B cell (primary cell): ENCODE measurements around the gene CAMTA1. TPM values are rescaled to one million over a fixed set of nuclear protein-coding genes. Genes with fewer than 3 reads are reported as not detected.

Experiments used
- ATAC-seq: fragments of 200-7000 bp; cut with Tn5 transposase; one replicate; pipeline ENCODE4 v1.10.0; 2021; ENCODE audit warnings: low read depth, mild to moderate bottlenecking, moderate number of reproducible peaks, moderate library complexity
- CTCF ChIA-PET: fragments of 350-600 bp; sonication (Branson Sonifier 250); formaldehyde crosslinking; loops from one replicate; lab custom pipeline; 2021; ENCODE audit warnings: antibody characterized with exemption, inconsistent platforms; lab: Charles Lee
- POLR2A ChIA-PET: fragments of 350-600 bp; sonication (Branson Sonifier 250); formaldehyde crosslinking; loops from one replicate; lab custom pipeline; 2021; ENCODE audit warnings: antibody characterized with exemption; lab: Charles Lee
- DNase-seq: peaks from one replicate; pipeline ENCODE4 v3.0.0; 2013
- H2AFZ ChIP-seq: 2 replicates; pipeline ENCODE4 v1.6.1; 2012; ENCODE audit warnings: mild to moderate bottlenecking, low read depth, low read length; ENCODE audit not compliant: insufficient read depth, poor library complexity, severe bottlenecking
- H3K27ac ChIP-seq, 2 donors: 1 replicate in 1 of 2; 2 replicates in 1 of 2; pipeline ENCODE4 v1.5.1; 2012 to 2013; ENCODE audit warnings: low read length in 2 of 2, mild to moderate bottlenecking in 2 of 2, moderate library complexity in 1 of 2
- H3K27me3 ChIP-seq, 4 experiments: fragments of 200-600 bp in 1 of 4; sonication (generic) in 1 of 4; replicated peaks in 1 of 4; 1 replicate in 2 of 4; 2 replicates in 2 of 4; pipeline versions ENCODE4 v1.6.1 to v1.7.0; 2013 to 2016; ENCODE audit warnings: low read length in 3 of 4, mild to moderate bottlenecking in 2 of 4, mixed read lengths in 1 of 4, moderate library complexity in 1 of 4; ENCODE audit not compliant: insufficient read depth in 4 of 4, control insufficient read depth in 3 of 4; ENCODE audit errors: control extremely low read depth in 1 of 4
- H3K36me3 ChIP-seq, 2 experiments: replicated peaks in 1 of 2; 1 replicate in 1 of 2; 2 replicates in 1 of 2; pipeline versions ENCODE4 v1.6.1 to v1.7.1; 2013; ENCODE audit warnings: low read length in 1 of 2; ENCODE audit not compliant: insufficient read depth in 2 of 2, control insufficient read depth in 1 of 2; ENCODE audit errors: control extremely low read depth in 1 of 2, extremely low read depth in 1 of 2
- H3K4me1 ChIP-seq, 2 donors: fragments of 200-600 bp in 1 of 2; sonication (generic) in 1 of 2; 1 replicate in 1 of 2; 2 replicates in 1 of 2; pipeline versions ENCODE4 v1.5.1 to v1.6.1; 2013 to 2017; ENCODE audit warnings: low read length in 2 of 2; ENCODE audit not compliant: control insufficient read depth in 2 of 2, insufficient read depth in 2 of 2
- H3K4me2 ChIP-seq: replicated peaks from 2 replicates; pipeline ENCODE3; 2012; ENCODE audit warnings: mild to moderate bottlenecking, low read depth, low read length; ENCODE audit not compliant: poor library complexity, severe bottlenecking
- H3K4me3 ChIP-seq, 5 experiments: fragments of 200-600 bp in 1 of 5; sonication (generic) in 1 of 5; 1 replicate in 3 of 5; 2 replicates in 2 of 5; pipeline versions ENCODE4 v1.5.1 to v1.7.0; 2011 to 2016; ENCODE audit warnings: low read length in 4 of 5, mild to moderate bottlenecking in 4 of 5, low read depth in 2 of 5, control low read depth in 1 of 5, moderate library complexity in 1 of 5; ENCODE audit not compliant: insufficient read depth in 1 of 5; ENCODE audit errors: control extremely low read depth in 1 of 5, extremely low read depth in 1 of 5
- H3K79me2 ChIP-seq: fragments of 200-600 bp; sonication (generic); one replicate; pipeline ENCODE4 v1.6.0; 2016; ENCODE audit warnings: low read length; ENCODE audit not compliant: control insufficient read depth, insufficient read depth
- H3K9ac ChIP-seq: fragments of 200-600 bp; sonication (generic); 2 replicates; pipeline ENCODE4 v1.6.1; 2017; ENCODE audit warnings: mild to moderate bottlenecking, low read length, moderate library complexity
- H3K9me3 ChIP-seq, 3 donors: one replicate each; pipeline versions ENCODE4 v1.6.1 to v1.7.1; 2013; ENCODE audit warnings: low read length in 2 of 3; ENCODE audit not compliant: control insufficient read depth in 2 of 3, insufficient read depth in 1 of 3; ENCODE audit errors: control extremely low read depth in 1 of 3
- H4K20me1 ChIP-seq: 2 replicates; pipeline ENCODE4 v1.6.0; 2012; ENCODE audit warnings: mild to moderate bottlenecking, low read length; ENCODE audit not compliant: insufficient read depth, control insufficient read depth, poor library complexity, severe bottlenecking
- H3K27ac Mint-ChIP-seq: one replicate; pipeline ENCODE4 v1.8.0; 2021; ENCODE audit warnings: mixed read lengths
- H3K27me3 Mint-ChIP-seq: one replicate; pipeline ENCODE4 v1.8.0; 2021; ENCODE audit warnings: mixed read lengths
- H3K4me1 Mint-ChIP-seq: one replicate; pipeline ENCODE4 v1.8.0; 2021; ENCODE audit warnings: mixed read lengths
- H3K4me3 Mint-ChIP-seq: one replicate; pipeline ENCODE4 v1.8.0; 2021; ENCODE audit warnings: mixed read lengths
- H3K9me3 Mint-ChIP-seq: one replicate; pipeline ENCODE4 v1.8.0; 2022; ENCODE audit warnings: mixed read lengths; ENCODE audit not compliant: insufficient read depth
- CTCF ChIP-seq: fragments of 200-600 bp; IDR thresholded peaks from one replicate; pipeline ENCODE4 v1.8.0; 2022; ENCODE audit warnings: antibody characterized with exemption, mild to moderate bottlenecking
- EZH2 ChIP-seq: IDR thresholded peaks from 2 replicates; pipeline ENCODE4 v1.6.1; 2012; ENCODE audit warnings: borderline replicate concordance, low read depth, mild to moderate bottlenecking, moderate library complexity, low read length; ENCODE audit not compliant: insufficient read depth, poor library complexity, severe bottlenecking
- WGBS: methylation state at CpG from one replicate; pipeline ENCODE4 v1.1.5; 2013; ENCODE audit warnings: missing lambda C conversion rate; ENCODE audit not compliant: insufficient coverage; 5-methylcytosine and 5-hydroxymethylcytosine counted together
- intact Hi-C: fragments of 100-400 bp; cut with micrococcal nuclease; formaldehyde crosslinking; loops from one replicate; pipeline ENCODE4 v1.10.0; 2022
- polyA plus RNA-seq: library from polyadenylated mRNA; depleted of rRNA; stranded (reverse); fragments of >200 nt; gene quantifications from 2 replicates; pipeline ENCODE4 v1.2.3, GENCODE V29; 2012
- total RNA-seq, 2 donors: library from RNA; stranded (reverse); fragments of 120-200 nt in 1 of 2; gene quantifications; 1 replicate in 1 of 2; 2 replicates in 1 of 2; pipeline versions ENCODE4 v1.2.3 to v1.2.4, GENCODE V29; 2013 to 2022

Gene CAMTA1
- total and polyA plus RNA-seq, 2 donors (not counting 1 experiment from before 2014, with no cell fraction given): 42.2 to 45.7 TPM

GRCh38 chr1:6815726-6816125 is 30.5 kb downstream of the CAMTA1 start:
- DNase-seq: no peak
- Histone ChIP-seq H3K4me1 (peaks cover 11 to 12% of the 10 kb centered on the region in 2 donors), H2AFZ (no peak overlapping the region), H3K79me2 (peaks cover 69% of the 10 kb centered on the region), H4K20me1 (peaks cover 52% of the 10 kb centered on the region), H3K27ac (no peak overlapping the region), H3K36me3 (peaks cover 0 to 2% of the 10 kb centered on the region in 2 experiments), H3K4me3 (no peak overlapping the region), H3K4me2 (no peak overlapping the region), H3K9me3 (no peaks in the 10 kb centered on the region), H3K9ac (no peak overlapping the region), H3K27me3 (no peaks in the 10 kb centered on the region)
- WGBS: 63% methylated on average over 1 of the region's 2 CpGs
- no peak overlapping the region for H3K4me3 Mint-ChIP-seq
- peaks cover 55% of the 10 kb centered on the region for H3K4me1 Mint-ChIP-seq
- ChIA-PET POLR2A (no interaction called here), CTCF (no interaction called here)
- intact Hi-C loops: no loop called here
- ATAC-seq: no peak
- no peak overlapping the region for H3K27ac Mint-ChIP-seq
- no peaks in the 10 kb centered on the region for H3K27me3 Mint-ChIP-seq
- no peak for TF ChIP-seq CTCF
- no peak for TF ChIP-seq EZH2
- H3K9me3 Mint-ChIP-seq: no peaks in the 10 kb centered on the region

GRCh38 chr1:6819246-6820040 is 34.2 kb downstream of the CAMTA1 start:
- Histone ChIP-seq H3K4me2 (no peak overlapping the region), H3K4me1 (peaks cover 12 to 17% of the 10 kb centered on the region in 2 donors), H3K27me3 (no peaks in the 10 kb centered on the region), H3K4me3 (no peak overlapping the region), H4K20me1 (peaks cover 27% of the 10 kb centered on the region), H3K27ac (no peak overlapping the region), H2AFZ (no peak overlapping the region), H3K9ac (no peak overlapping the region), H3K9me3 (no peaks in the 10 kb centered on the region), H3K79me2 (peaks cover 44% of the 10 kb centered on the region), H3K36me3 (peaks cover 0 to 2% of the 10 kb centered on the region in 2 experiments)
- ATAC-seq (no peak), DNase-seq (no peak)
- Mint-ChIP-seq H3K4me1 (peaks cover 65% of the 10 kb centered on the region), H3K27me3 (no peaks in the 10 kb centered on the region), H3K27ac (no peak overlapping the region), H3K4me3 (no peak overlapping the region), H3K9me3 (no peaks in the 10 kb centered on the region)
- intact Hi-C loops: no loop called here
- ChIA-PET CTCF (no interaction called here), POLR2A (no interaction called here)
- TF ChIP-seq CTCF: no peak
- no peak for TF ChIP-seq EZH2
- WGBS: 100% methylated on average over 1 of the region's 6 CpGs
